AG04450 (cell line): ENCODE data around the gene DGKI. TPM values are rescaled to one million over a fixed set of nuclear protein-coding genes. Genes with fewer than 3 reads are reported as not detected.

ENCODE experiments used
- CTCF ChIA-PET: fragments of 300-600, 350-600 bp; formaldehyde crosslinking; extraction: SDS; loops from one replicate; lab custom pipeline; 2022; ENCODE audit warnings: antibody characterized with exemption, inconsistent platforms; lab: Charles Lee
- POLR2A ChIA-PET: fragments of 350-600 bp; formaldehyde crosslinking; extraction: SDS; loops from one replicate; lab custom pipeline; 2021; ENCODE audit warnings: antibody characterized with exemption, inconsistent platforms; lab: Yijun Ruan, JAX
- DNase-seq: peaks from one replicate; pipeline ENCODE4 v3.0.0-alpha.2; 2011; ENCODE audit warnings: low read depth, low spot score
- H3K27ac ChIP-seq: one replicate; pipeline ENCODE4 v1.5.1; 2012; ENCODE audit warnings: low read depth, low read length, control low read depth
- H3K27me3 ChIP-seq: one replicate; pipeline ENCODE4 v1.6.0; 2012; ENCODE audit warnings: low read length; ENCODE audit not compliant: control insufficient read depth, insufficient read depth
- H3K4me3 ChIP-seq: 2 replicates; pipeline ENCODE4 v1.5.1; 2011; ENCODE audit warnings: mild to moderate bottlenecking, low read depth, low read length, control low read depth
- H3K9me3 ChIP-seq: 2 replicates; pipeline ENCODE4 v1.5.1; 2012; ENCODE audit warnings: low read length; ENCODE audit not compliant: control insufficient read depth, insufficient read depth
- CTCF ChIP-seq: IDR thresholded peaks from 2 replicates; pipeline ENCODE4 v1.5.1; 2011; ENCODE audit warnings: low read depth, low read length, control low read depth, inconsistent platforms
- polyA plus RNA-seq: library from polyadenylated mRNA; depleted of rRNA; stranded (reverse); fragments of >200 nt; gene quantifications from 2 replicates; pipeline ENCODE4 v1.2.3, GENCODE V29; 2011

The DGKI gene
- polyA plus RNA-seq, 1 experiment = 3.1 TPM

DNA sequence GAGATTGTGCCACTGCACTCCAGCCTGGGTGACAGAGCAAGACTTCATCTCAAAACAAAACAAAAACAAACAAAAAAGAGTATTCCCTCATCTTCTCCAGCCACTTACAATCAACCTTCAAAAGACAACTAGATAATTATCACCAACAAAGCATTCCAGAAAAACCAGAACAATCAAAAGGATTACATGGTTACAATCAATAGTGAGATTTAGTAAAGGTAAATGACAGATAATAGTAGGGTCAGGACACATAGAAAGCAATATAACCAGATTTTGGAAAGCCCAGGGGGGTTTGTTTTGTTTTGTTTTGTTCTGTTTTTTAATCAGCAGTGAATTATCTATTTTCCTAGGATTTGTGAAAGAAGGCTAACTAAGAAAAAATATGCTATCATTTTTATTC, 412.2 kb downstream of the DGKI start:
- no peak overlapping the region for H3K27ac ChIP-seq
- no peaks in the 10 kb centered on the region for H3K27me3 ChIP-seq
- ChIA-PET POLR2A (no interaction called here), CTCF (no interaction called here)
- no peaks in the 10 kb centered on the region for H3K9me3 ChIP-seq
- H3K4me3 ChIP-seq = no peak overlapping the region
- no peak for TF ChIP-seq CTCF
- no peak for DNase-seq

DNA sequence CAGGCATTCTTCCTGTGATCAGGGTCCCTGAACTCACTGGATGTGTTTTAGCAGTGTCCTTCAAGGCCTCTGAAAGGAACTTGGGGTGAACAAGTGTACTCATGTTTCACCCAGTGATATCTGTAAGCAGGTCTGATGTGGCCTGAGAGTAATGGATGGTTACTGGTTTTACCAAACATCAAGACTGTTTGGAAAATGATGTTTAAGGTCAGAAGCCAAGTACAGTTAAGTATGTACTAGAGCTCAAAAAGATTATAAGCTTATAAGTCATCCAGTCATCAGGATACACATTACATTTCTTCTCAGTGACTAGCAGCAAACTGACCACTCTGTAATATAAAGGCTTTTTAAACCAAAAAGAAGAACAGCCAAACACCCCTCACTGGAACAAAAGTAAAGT, 423.5 kb downstream of the DGKI start:
- CTCF ChIA-PET = interaction anchor here (0.6 to 1.0 kb wide), 2 partner anchors 31 to 254 kb away, joined by 3 to 6 read pairs; no protein-coding TSS in a partner anchor
- peak; percentile 51 for DNase-seq
- H3K27ac ChIP-seq = peak overlapping the region; percentile 25

DNA sequence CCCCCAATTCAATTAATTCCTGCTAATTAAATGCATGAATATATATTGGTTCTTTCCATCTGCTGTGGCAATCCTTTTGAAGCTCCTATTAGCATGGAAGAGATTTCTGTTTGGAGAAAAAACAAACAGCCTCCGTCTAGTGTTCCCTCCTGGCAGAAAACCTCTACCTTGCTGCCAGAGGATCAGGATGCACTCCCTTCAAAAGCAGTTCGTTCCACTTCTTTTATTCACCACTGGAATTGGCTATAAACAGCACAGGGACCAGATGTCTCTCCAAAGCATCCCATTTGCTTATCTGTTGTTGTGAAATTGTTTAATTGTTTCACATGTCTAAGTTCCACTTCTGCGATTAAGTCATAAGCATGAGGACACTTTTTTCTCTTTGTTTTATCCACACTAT, 425.4 kb downstream of the DGKI start:
- Histone ChIP-seq H3K27ac (no peak overlapping the region), H3K9me3 (peaks cover 8% of the 10 kb centered on the region), H3K27me3 (no peaks in the 10 kb centered on the region), H3K4me3 (no peak overlapping the region)
- CTCF ChIA-PET = interaction anchor here (0.7 kb wide), 1 partner anchor 969 kb away, joined by 3 read pairs; no protein-coding TSS in a partner anchor
- POLR2A ChIA-PET = interaction anchor here (0.6 kb wide), 1 partner anchor 47 kb away, joined by 3 read pairs; no protein-coding TSS in a partner anchor
- DNase-seq = peak; percentile 49
- TF ChIP-seq CTCF = no peak

More for the DNA sequence above, 423.5 kb downstream of the DGKI start:
- TF ChIP-seq CTCF = no peak
- H3K4me3 ChIP-seq = no peak overlapping the region
- peaks cover 8% of the 10 kb centered on the region for H3K9me3 ChIP-seq
- H3K27me3 ChIP-seq = no peaks in the 10 kb centered on the region
- POLR2A ChIA-PET = interaction anchor here (0.6 kb wide), 2 partner anchors 24 to 152 kb away, joined by 3 to 5 read pairs; no protein-coding TSS in a partner anchor

- TF ChIP-seq CTCF = no peak
- no peaks in the 10 kb centered on the region for H3K27me3 ChIP-seq
- ChIA-PET CTCF (no interaction called here), POLR2A (no interaction called here)
- H3K4me3 ChIP-seq = no peak overlapping the region
- H3K9me3 ChIP-seq = no peaks in the 10 kb centered on the region
- H3K27ac ChIP-seq = no peak overlapping the region
- DNase-seq = no peak
Observed at GRCh38 chr7:137418841-137419240, 427.9 kb downstream of the DGKI start.

GRCh38 chr7:137417464-137417863, 429.3 kb downstream of the DGKI start:
- no peak overlapping the region for H3K4me3 ChIP-seq
- H3K9me3 ChIP-seq = no peaks in the 10 kb centered on the region
- POLR2A ChIA-PET = no interaction called here
- CTCF ChIA-PET = interaction anchor here (0.5 kb wide), 1 partner anchor 199 kb away, joined by 13 read pairs; no protein-coding TSS in a partner anchor
- no peaks in the 10 kb centered on the region for H3K27me3 ChIP-seq
- no peak overlapping the region for H3K27ac ChIP-seq
- no peak for TF ChIP-seq CTCF
- no peak for DNase-seq
